ENCODE measurements around the gene CYP26A1.

Gene CYP26A1

GRCh38 chr10:93067443-93068365 lies 6.0 kb upstream of the CYP26A1 start:
- TF ChIP-seq JUND (IDR thresholded peaks at IDR 0.05; ENCODE audit: low read depth), result no peak
- in situ Hi-C loops (cut with HindIII; ENCODE audit: low pct_unique_long_range_greater_than_20kb, low sequenced_read_pairs), result no loop called here
- no peak for DNase-seq (ENCODE audit: low read depth in 1 of 2, low spot score in 1 of 2)

GRCh38 chr10:93068411-93069244 lies 5.1 kb upstream of the CYP26A1 start:
- no peak for DNase-seq (ENCODE audit: low read depth in 1 of 2, low spot score in 1 of 2)
- no peak for TF ChIP-seq JUND (IDR thresholded peaks at IDR 0.05; ENCODE audit: low read depth)
- in situ Hi-C loops (cut with HindIII; ENCODE audit: low pct_unique_long_range_greater_than_20kb, low sequenced_read_pairs), result no loop called here

- no peak for TF ChIP-seq JUND (IDR thresholded peaks at IDR 0.05; ENCODE audit: low read depth)
- no peak for DNase-seq (ENCODE audit: low read depth in 1 of 2, low spot score in 1 of 2)
- in situ Hi-C loops (cut with HindIII; ENCODE audit: low pct_unique_long_range_greater_than_20kb, low sequenced_read_pairs), result no loop called here
Observed at GRCh38 chr10:93069245-93069561, 4.5 kb upstream of the CYP26A1 start.

- in situ Hi-C loops (cut with HindIII; ENCODE audit: low pct_unique_long_range_greater_than_20kb, low sequenced_read_pairs), result no loop called here
- DNase-seq (ENCODE audit: low read depth in 1 of 2, low spot score in 1 of 2), result no peak
- TF ChIP-seq JUND (IDR thresholded peaks at IDR 0.05; ENCODE audit: low read depth), result no peak
Observed at GRCh38 chr10:93070378-93071176, 3.1 kb upstream of the CYP26A1 start.

- no peak for DNase-seq (ENCODE audit: low read depth in 1 of 2, low spot score in 1 of 2)
- in situ Hi-C loops (cut with HindIII; ENCODE audit: low pct_unique_long_range_greater_than_20kb, low sequenced_read_pairs), result no loop called here
- no peak for TF ChIP-seq JUND (IDR thresholded peaks at IDR 0.05; ENCODE audit: low read depth)
Observed at GRCh38 chr10:93071177-93071472, 2.6 kb upstream of the CYP26A1 start.

GRCh38 chr10:93071674-93072224 lies 1.9 kb upstream of the CYP26A1 start:
- DNase-seq (ENCODE audit: low read depth in 1 of 2, low spot score in 1 of 2), result peak; percentile 84 to 99
- no peak for TF ChIP-seq JUND (IDR thresholded peaks at IDR 0.05; ENCODE audit: low read depth)
- in situ Hi-C loops (cut with HindIII; ENCODE audit: low pct_unique_long_range_greater_than_20kb, low sequenced_read_pairs), result no loop called here

- in situ Hi-C loops (cut with HindIII; ENCODE audit: low pct_unique_long_range_greater_than_20kb, low sequenced_read_pairs), result no loop called here
- TF ChIP-seq JUND (IDR thresholded peaks at IDR 0.05; ENCODE audit: low read depth), result no peak
Observed at GRCh38 chr10:93072225-93072712, 1.4 kb upstream of the CYP26A1 start.

GRCh38 chr10:93072713-93073538 lies 767 bp upstream of the CYP26A1 start:
- TF ChIP-seq JUND (IDR thresholded peaks at IDR 0.05; ENCODE audit: low read depth), result no peak
- in situ Hi-C loops (cut with HindIII; ENCODE audit: low pct_unique_long_range_greater_than_20kb, low sequenced_read_pairs), result no loop called here
- no peak for DNase-seq (ENCODE audit: low read depth in 1 of 2, low spot score in 1 of 2)

More at GRCh38 chr10:93072225-93072712, 1.4 kb upstream of the CYP26A1 start:
- DNase-seq (ENCODE audit: low read depth in 1 of 2, low spot score in 1 of 2), result peak; percentile 58 to 84

GRCh38 chr10:93074147-93074596 lies 479 bp downstream of the CYP26A1 start:
- in situ Hi-C loops (cut with HindIII; ENCODE audit: low pct_unique_long_range_greater_than_20kb, low sequenced_read_pairs), result no loop called here
- DNase-seq (ENCODE audit: low read depth in 1 of 2, low spot score in 1 of 2), result no peak
- no peak for TF ChIP-seq JUND (IDR thresholded peaks at IDR 0.05; ENCODE audit: low read depth)

GRCh38 chr10:93074597-93075368 lies 1.1 kb downstream of the CYP26A1 start:
- TF ChIP-seq JUND (IDR thresholded peaks at IDR 0.05; ENCODE audit: low read depth), result no peak
- DNase-seq (ENCODE audit: low read depth in 1 of 2, low spot score in 1 of 2), result no peak
- in situ Hi-C loops (cut with HindIII; ENCODE audit: low pct_unique_long_range_greater_than_20kb, low sequenced_read_pairs), result no loop called here
